Measurements from ENCODE around the gene TMSB15C. TPM values are rescaled to one million over a fixed set of nuclear protein-coding genes. Genes with fewer than 3 reads are reported as not detected.
"Not testable (repeated sequence)": the region's sequence is repeated elsewhere in the genome, so short reads cannot be mapped to it uniquely, and the experiment has no call there.

The TMSB15C gene
- total RNA-seq, 1 donor from 2014 or later, result 18.7 TPM

DNA sequence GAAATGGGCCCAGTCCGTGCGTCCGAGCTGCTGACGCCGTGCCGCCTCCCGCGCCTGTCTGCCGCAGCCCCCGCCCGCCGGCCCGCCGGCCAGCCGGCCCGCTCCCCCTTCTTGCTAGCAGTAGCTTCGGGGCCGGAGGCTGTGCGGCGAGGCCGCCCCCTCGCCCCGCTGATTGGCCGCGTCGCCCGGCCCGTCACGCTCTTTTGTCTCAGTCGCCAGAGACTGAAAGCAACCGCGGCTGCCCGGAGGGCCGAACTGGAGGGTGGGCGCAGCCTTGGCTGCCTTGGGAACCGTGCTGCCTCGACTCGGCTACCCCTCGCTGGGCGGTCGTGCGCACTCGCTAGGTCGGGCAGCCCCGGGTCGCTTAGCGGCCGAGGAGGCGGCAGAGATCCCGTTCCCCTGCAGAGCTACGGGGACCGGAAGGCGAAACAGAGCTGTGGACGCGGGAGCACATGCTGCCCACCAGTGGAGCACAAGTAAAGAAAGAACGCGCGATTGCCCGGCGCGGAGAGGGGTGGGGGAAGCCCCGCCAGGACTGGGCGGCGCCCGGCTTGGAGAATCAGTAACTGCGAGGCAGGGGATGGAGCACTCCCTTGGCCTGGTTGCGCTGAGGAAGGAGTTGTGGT is 36.4 kb upstream of the TMSB15C start, which contains the start of gene ZCCHC18:
Gene ZCCHC18 (plus strand): TSS at position 198 of the 626 bp plus-strand sequence. CDS start 1,589 bp downstream, outside the sequence.
- no peaks in the 10 kb centered on the region for H3K36me3 Mint-ChIP-seq (ENCODE audit: low read depth)
- H3K27ac Mint-ChIP-seq (ENCODE audit: unreplicated experiment), result peak within 1 kb of the TSS; percentile 98
- H3K4me1 Mint-ChIP-seq, result peaks cover 31% of the 10 kb centered on the region
- DNase-seq (ENCODE audit: low read depth, low spot score), result peak; percentile 64
- H3K27me3 Mint-ChIP-seq (ENCODE audit: low read depth), result no peaks in the 10 kb centered on the region
- H3K9me3 Mint-ChIP-seq, result no peaks in the 10 kb centered on the region
- TF ChIP-seq, protein P1, sequence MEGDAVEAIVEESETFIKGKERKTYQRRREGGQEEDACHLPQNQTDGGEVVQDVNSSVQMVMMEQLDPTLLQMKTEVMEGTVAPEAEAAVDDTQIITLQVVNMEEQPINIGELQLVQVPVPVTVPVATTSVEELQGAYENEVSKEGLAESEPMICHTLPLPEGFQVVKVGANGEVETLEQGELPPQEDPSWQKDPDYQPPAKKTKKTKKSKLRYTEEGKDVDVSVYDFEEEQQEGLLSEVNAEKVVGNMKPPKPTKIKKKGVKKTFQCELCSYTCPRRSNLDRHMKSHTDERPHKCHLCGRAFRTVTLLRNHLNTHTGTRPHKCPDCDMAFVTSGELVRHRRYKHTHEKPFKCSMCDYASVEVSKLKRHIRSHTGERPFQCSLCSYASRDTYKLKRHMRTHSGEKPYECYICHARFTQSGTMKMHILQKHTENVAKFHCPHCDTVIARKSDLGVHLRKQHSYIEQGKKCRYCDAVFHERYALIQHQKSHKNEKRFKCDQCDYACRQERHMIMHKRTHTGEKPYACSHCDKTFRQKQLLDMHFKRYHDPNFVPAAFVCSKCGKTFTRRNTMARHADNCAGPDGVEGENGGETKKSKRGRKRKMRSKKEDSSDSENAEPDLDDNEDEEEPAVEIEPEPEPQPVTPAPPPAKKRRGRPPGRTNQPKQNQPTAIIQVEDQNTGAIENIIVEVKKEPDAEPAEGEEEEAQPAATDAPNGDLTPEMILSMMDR (conservative IDR thresholded peaks at IDR 0.05), result no peak
- peak within 1 kb of the TSS; percentile 94 for H3K4me3 Mint-ChIP-seq

DNA sequence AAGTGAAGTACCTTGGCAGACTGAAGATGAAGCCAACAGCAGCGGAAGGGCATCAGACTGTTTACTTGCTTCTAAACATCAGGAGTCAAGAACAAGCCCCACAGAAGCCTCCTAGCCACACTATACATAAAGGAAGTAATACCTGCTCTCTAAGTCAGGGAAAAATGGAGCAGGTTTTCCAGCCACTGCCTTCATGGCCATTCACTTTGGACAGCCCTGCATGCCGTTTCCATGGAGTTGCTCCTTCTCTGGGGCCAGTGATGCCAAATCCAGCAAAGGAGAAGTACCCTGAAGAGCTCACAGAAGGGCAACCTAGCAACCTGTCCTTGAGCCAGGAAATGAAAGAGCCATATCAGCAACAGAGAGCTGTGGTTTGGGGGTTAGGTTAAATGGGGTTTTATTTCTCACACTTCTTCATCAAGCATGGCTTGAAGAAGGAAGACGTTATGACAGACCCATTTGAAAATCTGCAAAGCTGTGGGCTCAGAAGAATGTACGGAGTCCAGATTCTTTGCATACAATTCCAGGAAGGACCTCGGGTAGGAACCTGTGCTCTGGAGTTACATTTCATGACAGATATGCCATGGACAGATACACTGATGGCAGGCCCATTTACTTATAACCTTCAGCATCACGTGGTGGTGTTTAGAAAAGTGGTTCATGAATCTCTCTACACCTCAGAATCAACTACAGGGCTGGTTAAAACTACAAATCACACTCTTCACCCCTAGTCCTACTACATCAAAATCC is 34.6 kb upstream of the TMSB15C start:
- Mint-ChIP-seq H3K4me1 (peaks cover 36% of the 10 kb centered on the region), H3K4me3 (peak overlapping the region; percentile 34)
- H3K27me3 Mint-ChIP-seq (ENCODE audit: low read depth); H3K9me3 Mint-ChIP-seq; H3K36me3 Mint-ChIP-seq (ENCODE audit: low read depth); DNase-seq (ENCODE audit: low read depth, low spot score); H3K27ac Mint-ChIP-seq (ENCODE audit: unreplicated experiment): not testable (repeated sequence)

DNA sequence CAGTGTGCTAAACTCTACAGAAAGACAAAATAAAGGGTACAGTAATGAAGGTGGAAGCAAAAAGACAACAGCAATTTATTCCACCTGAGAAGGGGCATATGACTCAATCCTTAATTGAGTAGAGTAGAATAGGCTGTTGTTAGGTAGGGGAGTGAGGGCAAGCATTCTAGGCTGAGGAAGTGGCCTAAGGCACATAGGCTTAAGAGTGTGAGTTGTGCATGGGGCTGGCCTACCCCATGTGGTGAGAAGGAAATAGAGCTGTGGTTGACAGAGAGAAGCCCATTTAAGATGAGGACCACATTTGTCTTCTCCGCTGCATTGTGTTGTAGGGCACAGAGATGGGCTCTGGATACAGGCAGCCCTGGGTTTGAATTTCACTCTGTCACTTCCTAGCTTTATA is 32.9 kb upstream of the TMSB15C start:
- Mint-ChIP-seq H3K9me3 (no peaks in the 10 kb centered on the region), H3K27me3 (ENCODE audit: low read depth) (no peaks in the 10 kb centered on the region), H3K4me1 (peaks cover 32% of the 10 kb centered on the region), H3K4me3 (no peak overlapping the region), H3K27ac (ENCODE audit: unreplicated experiment) (no peak overlapping the region), H3K36me3 (ENCODE audit: low read depth) (no peaks in the 10 kb centered on the region)
- no peak for DNase-seq (ENCODE audit: low read depth, low spot score)
- TF ChIP-seq, protein P1 (conservative IDR thresholded peaks at IDR 0.05), result no peak

DNA sequence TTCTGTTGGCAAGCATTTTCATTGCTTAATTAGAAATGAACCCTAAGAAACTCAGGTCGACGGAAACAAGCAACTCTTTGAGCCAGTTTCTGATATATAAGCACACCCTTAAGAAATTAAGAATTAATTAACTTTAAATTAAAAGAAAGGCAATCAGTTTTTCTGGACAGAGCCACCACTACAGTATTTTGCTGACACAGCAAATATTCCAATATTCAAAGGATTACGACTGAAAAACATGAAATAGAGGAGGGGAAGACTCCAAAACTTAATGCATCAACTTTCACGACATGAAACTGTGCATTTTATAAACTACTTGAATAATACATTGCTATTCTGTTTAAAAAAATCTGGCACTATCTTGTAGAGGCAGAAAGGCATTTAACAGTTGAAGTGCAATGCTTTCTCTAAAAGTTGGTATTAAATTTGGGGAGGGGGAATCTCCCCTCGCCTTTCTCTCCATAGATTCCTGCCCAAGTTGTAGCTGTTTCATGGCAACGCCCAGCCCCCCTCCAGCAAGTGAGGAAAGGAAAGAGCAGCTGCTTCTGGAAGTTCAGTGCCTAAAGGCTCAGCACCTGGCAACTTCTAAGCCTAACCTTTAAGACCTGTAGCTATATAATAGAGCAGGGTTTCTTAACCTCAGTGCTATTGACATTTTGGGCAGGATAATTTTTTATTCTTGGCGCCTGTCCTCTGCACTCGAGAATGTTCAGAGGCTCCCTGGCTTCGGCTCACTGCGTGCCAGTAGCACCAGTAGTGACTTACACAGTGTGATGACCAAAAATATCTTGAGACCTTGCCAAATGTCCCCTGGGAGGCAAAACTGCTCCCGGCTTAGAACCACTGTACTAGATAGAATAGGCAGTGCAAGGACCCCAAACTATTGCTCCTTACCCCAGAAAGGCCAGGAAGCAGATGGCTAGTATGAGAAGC is 29.6 kb upstream of the TMSB15C start:
- no peak for DNase-seq (ENCODE audit: low read depth, low spot score)
- TF ChIP-seq, protein P1 (conservative IDR thresholded peaks at IDR 0.05), result no peak
- Mint-ChIP-seq H3K36me3 (ENCODE audit: low read depth) (no peaks in the 10 kb centered on the region), H3K9me3 (no peaks in the 10 kb centered on the region), H3K27ac (ENCODE audit: unreplicated experiment) (no peak overlapping the region), H3K27me3 (ENCODE audit: low read depth) (no peaks in the 10 kb centered on the region), H3K4me1 (peaks cover 17% of the 10 kb centered on the region), H3K4me3 (peak overlapping the region; percentile 17)

DNA sequence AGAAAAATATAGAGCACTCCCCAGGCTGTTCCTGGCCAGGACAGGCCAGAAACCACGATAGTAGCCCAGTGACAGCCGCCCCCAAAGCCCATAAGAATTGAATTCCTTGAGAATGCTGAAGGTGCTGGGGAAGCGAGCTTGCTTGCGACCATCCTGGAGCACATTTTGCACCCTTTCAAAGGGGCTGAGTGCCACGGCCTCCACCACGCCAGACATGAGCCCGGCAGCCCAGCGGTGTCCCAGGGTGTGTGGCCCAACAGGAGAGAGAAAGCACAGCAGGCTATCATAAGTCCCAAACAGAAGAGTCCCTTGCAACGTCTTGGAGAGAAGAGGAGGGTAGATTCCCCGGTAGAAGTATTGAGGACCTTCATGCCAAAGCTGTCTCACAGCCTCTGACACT is 28.6 kb upstream of the TMSB15C start:
- no peak for DNase-seq (ENCODE audit: low read depth, low spot score)
- TF ChIP-seq, protein P1 (conservative IDR thresholded peaks at IDR 0.05), result no peak
- H3K36me3 Mint-ChIP-seq (ENCODE audit: low read depth), result no peaks in the 10 kb centered on the region

More for the DNA sequence above, 28.6 kb upstream of the TMSB15C start:
- H3K4me3 Mint-ChIP-seq, result no peak overlapping the region
- H3K27me3 Mint-ChIP-seq (ENCODE audit: low read depth), result no peaks in the 10 kb centered on the region
- H3K4me1 Mint-ChIP-seq, result peaks cover 11% of the 10 kb centered on the region
- no peak overlapping the region for H3K27ac Mint-ChIP-seq (ENCODE audit: unreplicated experiment)
- H3K9me3 Mint-ChIP-seq, result no peaks in the 10 kb centered on the region
